ENCODE results near the gene CARD10.

Gene CARD10, protein sequence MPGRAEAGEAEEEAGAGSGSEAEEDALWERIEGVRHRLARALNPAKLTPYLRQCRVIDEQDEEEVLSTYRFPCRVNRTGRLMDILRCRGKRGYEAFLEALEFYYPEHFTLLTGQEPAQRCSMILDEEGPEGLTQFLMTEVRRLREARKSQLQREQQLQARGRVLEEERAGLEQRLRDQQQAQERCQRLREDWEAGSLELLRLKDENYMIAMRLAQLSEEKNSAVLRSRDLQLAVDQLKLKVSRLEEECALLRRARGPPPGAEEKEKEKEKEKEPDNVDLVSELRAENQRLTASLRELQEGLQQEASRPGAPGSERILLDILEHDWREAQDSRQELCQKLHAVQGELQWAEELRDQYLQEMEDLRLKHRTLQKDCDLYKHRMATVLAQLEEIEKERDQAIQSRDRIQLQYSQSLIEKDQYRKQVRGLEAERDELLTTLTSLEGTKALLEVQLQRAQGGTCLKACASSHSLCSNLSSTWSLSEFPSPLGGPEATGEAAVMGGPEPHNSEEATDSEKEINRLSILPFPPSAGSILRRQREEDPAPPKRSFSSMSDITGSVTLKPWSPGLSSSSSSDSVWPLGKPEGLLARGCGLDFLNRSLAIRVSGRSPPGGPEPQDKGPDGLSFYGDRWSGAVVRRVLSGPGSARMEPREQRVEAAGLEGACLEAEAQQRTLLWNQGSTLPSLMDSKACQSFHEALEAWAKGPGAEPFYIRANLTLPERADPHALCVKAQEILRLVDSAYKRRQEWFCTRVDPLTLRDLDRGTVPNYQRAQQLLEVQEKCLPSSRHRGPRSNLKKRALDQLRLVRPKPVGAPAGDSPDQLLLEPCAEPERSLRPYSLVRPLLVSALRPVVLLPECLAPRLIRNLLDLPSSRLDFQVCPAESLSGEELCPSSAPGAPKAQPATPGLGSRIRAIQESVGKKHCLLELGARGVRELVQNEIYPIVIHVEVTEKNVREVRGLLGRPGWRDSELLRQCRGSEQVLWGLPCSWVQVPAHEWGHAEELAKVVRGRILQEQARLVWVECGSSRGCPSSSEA

GRCh38 chr22:37519268-37520195 is at the start of gene CARD10:
Gene CARD10 (minus strand): TSS chr22:37519415. CDS start chr22:37519200, 215 bp downstream.
- no peak for DNase-seq (ENCODE audit: low read depth)

DNA sequence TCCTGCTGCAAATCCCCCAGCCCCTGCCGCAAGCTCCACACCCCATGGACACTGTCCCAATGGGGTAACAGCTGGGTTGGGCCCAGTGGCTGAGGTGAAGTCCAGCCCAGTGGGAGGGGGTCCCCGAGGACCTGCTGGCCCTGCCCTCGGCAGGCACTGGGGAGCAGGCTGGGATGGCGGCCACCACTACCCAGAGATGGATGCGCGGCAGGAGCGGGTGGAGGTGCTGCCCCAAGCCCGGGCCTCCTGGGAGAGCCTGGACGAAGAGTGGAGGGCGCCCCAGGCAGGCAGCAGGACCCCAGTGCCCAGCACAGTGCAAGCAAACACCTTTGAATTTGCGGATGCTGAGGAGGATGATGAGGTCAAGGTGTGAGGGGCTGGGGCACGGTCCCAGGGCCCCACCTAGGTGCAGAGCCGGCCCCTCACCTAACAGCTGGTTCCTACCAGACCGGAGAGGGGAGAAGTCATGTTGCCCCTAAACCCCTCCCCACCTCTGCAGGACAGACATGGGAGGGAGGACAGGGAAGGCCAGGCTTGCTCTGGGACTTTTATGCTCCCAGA is 49.3 kb upstream of the CARD10 start:
- DNase-seq (ENCODE audit: low read depth) = no peak

- no peak for DNase-seq (ENCODE audit: low read depth)
These were observed 48.8 kb upstream of the CARD10 start for GRCh38 chr22:37568012-37568411.

DNA sequence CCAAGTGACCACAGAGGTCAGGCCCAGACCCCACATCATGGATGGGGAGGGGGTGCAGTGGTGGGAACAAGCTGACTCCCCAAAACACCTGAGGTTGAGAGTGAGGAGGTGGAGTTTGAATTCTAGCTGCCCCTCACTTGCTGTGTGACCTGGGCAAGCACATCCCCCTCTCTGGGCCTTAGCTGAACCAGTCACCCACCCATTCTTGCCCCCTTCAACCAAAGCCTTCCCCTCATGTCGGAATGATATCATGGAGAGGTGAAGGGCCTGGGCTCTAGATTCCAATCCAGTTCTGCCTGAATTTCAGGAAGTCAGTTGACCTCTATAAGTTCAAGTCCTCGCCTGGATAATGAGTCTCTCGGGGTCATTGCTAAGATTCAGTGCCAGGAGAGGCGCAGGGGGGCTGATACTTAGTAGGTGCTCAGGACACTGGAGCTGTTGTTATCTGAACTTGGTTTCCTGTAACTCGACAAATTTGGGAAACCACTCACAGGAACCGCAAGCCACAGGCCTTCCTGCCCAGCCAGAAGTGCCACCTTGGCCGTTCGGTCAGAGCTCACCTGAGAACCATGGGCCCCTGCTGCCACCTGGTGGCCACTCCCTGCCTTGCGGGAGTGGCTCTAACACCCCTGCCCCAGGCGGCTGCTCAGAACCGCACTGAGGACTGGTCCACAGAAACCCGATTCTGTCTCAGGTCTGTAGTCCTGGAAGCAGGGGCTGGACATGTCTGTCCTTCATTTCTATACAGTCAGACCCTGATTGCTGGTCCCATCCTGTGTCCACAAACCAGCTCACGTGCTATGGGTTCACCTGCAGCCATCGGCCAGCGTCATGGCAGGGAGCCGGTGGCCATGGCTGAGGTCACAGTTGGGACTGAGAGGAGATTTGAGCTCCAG is 47.9 kb upstream of the CARD10 start:
- no peak for DNase-seq (ENCODE audit: low read depth)

GRCh38 chr22:37566329-37566837 is 47.2 kb upstream of the CARD10 start:
- DNase-seq (ENCODE audit: low read depth) = no peak

DNA sequence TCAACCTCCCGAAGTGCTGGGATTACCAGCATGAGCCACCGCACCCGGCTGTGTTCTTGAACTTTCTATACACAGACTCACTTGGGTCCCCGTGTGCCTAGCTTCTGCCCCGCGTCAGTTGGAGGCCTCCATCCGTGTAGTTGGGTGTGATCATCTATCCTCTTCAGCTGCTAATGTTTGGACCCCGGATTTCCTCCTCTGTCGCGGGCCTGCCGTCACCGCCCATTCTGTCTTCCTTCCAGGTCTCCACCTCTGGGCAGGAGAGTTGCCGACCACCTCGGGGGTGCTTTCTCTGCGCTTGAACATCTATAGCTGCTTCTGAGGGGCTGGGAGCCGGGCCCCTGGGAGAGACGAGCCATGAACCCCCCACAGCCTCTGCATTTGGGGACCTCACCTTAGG is 46.6 kb upstream of the CARD10 start:
- DNase-seq (ENCODE audit: low read depth) = no peak

- no peak for DNase-seq (ENCODE audit: low read depth)
These were observed 45.0 kb upstream of the CARD10 start for GRCh38 chr22:37564111-37564711.

DNA sequence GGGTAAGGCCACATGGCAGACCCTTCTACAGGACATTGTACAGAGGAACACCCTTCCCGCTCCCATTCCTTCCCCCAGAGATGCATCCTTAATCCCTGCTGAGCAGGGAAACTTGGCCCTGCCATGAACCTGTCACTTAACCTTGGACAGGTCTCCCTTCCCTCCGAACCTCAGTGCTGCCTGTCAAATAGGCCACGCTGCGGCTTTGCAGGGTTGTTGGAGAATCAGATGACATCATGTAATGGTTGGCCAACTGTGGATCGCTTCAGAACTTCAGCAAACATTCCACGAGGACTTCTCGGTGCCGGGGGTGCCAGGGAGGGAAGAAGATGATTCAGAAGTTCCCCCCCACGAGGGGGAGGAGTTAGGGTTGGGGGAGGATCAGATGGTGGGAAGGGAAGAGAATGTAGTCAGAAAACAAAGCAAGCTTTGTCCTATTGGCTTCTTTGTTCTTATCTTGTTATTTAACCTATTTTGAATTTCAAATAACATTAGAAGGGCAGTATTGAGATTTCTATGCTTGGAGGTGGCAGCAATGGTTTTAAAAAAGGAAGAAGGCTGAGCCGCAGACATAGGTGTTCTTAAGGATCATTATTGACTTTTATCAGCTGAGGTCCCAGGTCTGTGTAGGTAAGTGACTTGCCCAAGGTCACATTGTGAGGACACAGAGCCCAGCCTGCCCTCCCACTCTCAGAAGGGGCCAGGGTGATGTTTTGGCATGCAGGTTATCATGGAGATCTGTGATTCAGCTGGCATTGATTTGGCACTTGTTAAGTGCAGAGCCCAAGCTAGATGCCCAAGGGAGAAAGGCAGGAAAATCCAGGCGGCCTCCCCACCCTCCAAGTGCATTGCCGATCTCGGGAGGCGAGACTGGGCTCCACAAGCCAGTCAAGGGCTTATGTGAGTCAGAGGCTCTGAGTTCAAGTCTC is 44.2 kb upstream of the CARD10 start:
- DNase-seq (ENCODE audit: low read depth) = peak; percentile 90

- no peak for DNase-seq (ENCODE audit: low read depth)
These were observed 43.0 kb upstream of the CARD10 start for GRCh38 chr22:37562049-37562875.

DNA sequence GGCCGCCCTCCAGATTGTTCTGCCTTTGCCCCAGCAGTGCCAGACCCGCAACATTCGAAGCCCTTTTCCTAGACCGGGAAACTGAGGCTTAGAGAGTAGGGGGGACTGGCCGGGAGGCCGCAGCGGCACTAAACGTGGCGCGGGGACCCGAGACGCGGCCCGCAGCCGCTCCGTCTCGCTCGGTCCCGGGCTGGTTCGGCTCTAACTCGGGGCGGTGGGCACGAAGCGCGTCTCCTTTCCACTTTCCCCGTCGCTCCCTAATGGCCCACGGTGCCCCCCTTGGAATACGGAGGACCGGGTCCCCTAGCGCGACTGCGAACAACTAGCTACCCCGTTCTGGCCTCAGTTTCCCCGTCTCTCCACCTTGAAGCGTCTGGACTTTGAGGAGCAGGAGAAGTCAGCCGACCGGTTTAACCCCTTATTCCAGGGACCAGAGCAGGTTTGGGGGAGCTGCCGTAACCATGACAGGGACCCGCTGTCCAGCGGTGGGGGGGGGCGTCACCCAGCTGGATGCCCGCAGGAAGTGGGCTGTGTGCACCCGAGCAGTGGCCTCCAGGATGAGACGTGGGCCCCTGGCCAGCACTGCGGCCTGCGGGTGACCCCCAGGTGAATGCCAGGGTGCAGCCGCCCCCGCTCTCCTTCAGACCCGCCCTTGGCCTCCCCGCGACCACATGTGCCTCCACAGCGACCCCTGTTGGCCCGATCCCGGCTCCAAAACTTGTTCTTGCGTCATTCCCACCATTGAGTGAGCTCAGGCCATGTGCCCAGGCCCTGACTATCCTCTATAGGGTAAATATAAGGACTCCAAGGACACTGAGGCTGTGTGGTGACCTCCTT is 42.2 kb upstream of the CARD10 start:
- peak; percentile 73 for DNase-seq (ENCODE audit: low read depth)

- no peak for DNase-seq (ENCODE audit: low read depth)
These were observed 41.5 kb upstream of the CARD10 start for GRCh38 chr22:37560608-37561211.

DNA sequence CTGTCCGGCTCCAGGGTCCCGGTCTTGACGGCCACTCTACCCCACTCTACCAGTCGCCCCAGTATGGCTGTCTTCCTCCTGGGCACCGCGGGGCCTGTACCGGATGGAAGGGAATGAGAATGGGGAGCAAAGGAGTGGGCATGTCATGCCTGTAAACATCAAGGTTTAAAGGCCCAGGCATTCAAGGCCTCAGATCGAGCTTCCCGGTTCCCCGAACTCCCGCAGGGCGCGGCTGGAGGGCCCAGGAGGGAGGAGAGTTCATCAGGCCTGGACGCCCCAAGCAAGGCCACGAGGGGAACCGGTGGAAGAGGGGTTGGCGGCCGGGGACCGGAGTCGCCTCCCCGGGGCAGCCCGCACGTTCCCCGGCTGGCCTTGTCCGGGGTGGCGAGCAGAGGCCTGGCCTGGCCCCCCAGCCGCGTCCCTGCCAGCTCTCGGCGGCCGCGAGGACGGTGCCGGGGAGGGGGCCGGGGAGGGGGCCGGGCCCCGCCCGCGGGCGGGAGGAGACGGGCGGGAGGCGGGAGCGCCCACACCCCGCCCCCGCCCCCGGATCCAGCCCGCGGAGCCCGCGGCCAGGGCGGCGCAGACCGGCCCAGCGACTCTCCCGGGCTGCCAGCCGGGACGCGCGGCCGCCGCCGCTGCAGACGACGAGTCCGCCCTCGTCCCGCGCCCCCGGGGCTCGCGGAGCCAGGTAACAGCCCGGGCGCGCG is 40.8 kb upstream of the CARD10 start, which contains the start of gene CDC42EP1:
CDC42EP1 (plus strand) TSS at position 580 of the 707 bp plus-strand sequence. CDS start 5,870 bp downstream, outside the sequence.
- no peak for DNase-seq (ENCODE audit: low read depth)

DNA sequence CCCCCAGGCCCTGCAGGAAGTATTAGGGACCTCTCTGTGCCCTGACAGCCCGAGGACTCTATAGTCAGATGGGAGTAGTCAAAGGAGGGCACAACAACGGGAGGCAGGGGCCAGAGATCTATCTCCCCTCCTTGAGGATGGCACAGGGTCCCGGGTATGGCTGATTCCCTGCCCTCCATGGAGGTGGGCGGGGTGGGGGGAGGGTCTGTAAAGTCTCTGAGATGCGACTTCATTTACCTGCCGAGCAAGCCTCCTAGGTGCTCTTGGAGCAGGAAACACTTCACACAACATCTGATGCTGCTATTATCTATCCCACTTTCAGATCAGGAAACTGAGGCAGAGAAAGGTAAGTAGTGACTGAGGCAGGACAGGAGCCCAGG is 40.3 kb upstream of the CARD10 start:
- no peak for DNase-seq (ENCODE audit: low read depth)

DNA sequence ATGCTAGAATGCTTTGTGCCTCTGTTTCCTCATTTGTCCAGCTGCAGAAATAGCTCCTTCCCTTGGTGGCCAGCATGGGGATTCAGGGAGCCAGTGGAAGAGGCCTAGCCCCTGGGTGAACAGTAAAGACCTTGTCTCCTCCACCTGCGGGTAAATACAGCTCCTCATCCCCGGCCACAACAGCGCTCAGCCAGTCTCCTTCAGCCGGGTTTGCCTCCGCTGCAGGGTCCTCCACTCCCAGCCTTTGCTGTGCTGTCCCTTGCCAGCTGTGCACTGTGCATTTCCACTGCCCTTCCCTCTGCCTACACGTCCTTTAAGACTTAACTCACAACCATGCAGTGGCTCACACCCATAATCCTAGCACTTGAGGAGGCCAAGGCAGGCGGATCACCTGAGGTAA is 39.6 kb upstream of the CARD10 start:
- DNase-seq (ENCODE audit: low read depth) = no peak

GRCh38 chr22:37557321-37558001 is 38.2 kb upstream of the CARD10 start:
- no peak for DNase-seq (ENCODE audit: low read depth)
